Measurements from ENCODE around the gene TIMP3.

The TIMP3 gene

DNA sequence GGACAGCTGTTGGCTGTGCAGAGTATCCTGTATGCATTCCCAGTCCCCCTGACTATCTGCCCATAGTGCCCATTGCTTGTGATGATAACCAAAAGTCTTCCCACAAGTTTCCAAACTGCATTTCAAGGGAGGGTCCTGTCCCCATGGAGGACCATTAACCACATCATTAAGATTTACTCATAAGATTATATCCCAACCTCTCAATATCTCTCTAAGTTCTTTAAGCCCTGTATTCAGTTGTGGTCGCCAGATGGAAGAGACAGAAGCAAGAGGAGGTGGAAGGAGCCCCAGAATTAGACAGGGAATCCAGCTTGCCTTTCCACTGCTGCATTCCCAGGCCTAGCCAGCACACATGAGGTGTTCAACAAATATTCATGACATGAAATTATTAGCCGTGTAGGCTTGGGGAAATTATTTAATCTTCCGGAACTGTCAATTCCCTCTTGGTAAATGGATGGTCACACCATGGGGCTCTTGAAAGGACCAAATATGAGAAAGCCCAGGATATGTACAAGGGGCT is 42.6 kb upstream of the TIMP3 start:
- no peaks in the 10 kb centered on the region for H3K36me3 ChIP-seq (ENCODE audit: control insufficient read depth in 2 of 2, insufficient read depth in 1 of 2, low read length in 2 of 2)
- no peaks in the 10 kb centered on the region for H3K4me1 ChIP-seq (ENCODE audit: control insufficient read depth, insufficient read depth, low read length)
- H3K27ac ChIP-seq (ENCODE audit: extremely low read depth, low read depth, low read length): no peak overlapping the region
- POLR2A ChIA-PET: interaction anchor here (0.7 kb wide), 1 partner anchor 17 kb away, joined by 5 read pairs; no protein-coding TSS in a partner anchor
- TF ChIP-seq ZBTB8A (tag by site-specific recombination; IDR thresholded peaks at IDR 0.05): no peak
- no peak for TF ChIP-seq ZNF169 (tag by site-specific recombination; IDR thresholded peaks at IDR 0.05)
- no peak for TF ChIP-seq ZNF529 (tag by site-specific recombination; IDR thresholded peaks at IDR 0.05; ENCODE audit: insufficient replicate concordance)
- no peak for TF ChIP-seq ZBTB48 (tag by site-specific recombination; IDR thresholded peaks at IDR 0.05)
- TF ChIP-seq ZNF623 (tag by site-specific recombination; IDR thresholded peaks at IDR 0.05): no peak
- TF ChIP-seq ZNF335 (tag by site-specific recombination; conservative IDR thresholded peaks at IDR 0.05): no peak
- TF ChIP-seq, protein P1, sequence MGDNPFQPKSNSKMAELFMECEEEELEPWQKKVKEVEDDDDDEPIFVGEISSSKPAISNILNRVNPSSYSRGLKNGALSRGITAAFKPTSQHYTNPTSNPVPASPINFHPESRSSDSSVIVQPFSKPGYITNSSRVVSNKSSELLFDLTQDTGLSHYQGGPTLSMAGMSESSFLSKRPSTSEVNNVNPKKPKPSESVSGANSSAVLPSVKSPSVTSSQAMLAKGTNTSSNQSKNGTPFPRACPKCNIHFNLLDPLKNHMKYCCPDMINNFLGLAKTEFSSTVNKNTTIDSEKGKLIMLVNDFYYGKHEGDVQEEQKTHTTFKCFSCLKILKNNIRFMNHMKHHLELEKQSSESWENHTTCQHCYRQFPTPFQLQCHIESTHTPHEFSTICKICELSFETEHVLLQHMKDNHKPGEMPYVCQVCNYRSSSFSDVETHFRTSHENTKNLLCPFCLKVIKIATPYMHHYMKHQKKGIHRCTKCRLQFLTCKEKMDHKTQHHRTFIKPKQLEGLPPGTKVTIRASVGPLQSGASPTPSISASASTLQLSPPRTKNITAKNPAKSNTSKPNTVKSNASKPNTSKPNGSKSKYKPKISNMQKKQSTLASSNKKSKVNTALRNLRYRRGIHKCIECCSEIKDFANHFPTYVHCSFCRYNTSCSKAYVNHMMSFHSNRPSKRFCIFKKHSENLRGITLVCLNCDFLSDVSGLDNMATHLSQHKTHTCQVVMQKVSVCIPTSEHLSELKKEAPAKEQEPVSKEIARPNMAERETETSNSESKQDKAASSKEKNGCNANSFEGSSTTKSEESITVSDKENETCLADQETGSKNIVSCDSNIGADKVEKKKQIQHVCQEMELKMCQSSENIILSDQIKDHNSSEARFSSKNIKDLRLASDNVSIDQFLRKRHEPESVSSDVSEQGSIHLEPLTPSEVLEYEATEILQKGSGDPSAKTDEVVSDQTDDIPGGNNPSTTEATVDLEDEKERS (tag by site-specific recombination; IDR thresholded peaks at IDR 0.05): no peak
- TF ChIP-seq, protein P2, sequence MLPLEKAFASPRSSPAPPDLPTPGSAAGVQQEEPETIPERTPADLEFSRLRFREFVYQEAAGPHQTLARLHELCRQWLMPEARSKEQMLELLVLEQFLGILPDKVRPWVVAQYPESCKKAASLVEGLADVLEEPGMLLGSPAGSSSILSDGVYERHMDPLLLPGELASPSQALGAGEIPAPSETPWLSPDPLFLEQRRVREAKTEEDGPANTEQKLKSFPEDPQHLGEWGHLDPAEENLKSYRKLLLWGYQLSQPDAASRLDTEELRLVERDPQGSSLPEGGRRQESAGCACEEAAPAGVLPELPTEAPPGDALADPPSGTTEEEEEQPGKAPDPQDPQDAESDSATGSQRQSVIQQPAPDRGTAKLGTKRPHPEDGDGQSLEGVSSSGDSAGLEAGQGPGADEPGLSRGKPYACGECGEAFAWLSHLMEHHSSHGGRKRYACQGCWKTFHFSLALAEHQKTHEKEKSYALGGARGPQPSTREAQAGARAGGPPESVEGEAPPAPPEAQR (tag by site-specific recombination; IDR thresholded peaks at IDR 0.05): no peak
- TF ChIP-seq IKZF3 (tag by site-specific recombination; IDR thresholded peaks at IDR 0.05): no peak
- TF ChIP-seq ZNF223 (tag by site-specific recombination; IDR thresholded peaks at IDR 0.05): no peak
- TF ChIP-seq, protein P3, sequence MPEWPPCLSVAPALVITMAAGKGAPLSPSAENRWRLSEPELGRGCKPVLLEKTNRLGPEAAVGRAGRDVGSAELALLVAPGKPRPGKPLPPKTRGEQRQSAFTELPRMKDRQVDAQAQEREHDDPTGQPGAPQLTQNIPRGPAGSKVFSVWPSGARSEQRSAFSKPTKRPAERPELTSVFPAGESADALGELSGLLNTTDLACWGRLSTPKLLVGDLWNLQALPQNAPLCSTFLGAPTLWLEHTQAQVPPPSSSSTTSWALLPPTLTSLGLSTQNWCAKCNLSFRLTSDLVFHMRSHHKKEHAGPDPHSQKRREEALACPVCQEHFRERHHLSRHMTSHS (tag by site-specific recombination; IDR thresholded peaks at IDR 0.05): no peak
- TF ChIP-seq ZNF140 (tag by site-specific recombination; IDR thresholded peaks at IDR 0.05): no peak
- TF ChIP-seq ZNF292 (tag by site-specific recombination; IDR thresholded peaks at IDR 0.05; ENCODE audit: borderline replicate concordance, low read depth): no peak
- TF ChIP-seq, protein P4, sequence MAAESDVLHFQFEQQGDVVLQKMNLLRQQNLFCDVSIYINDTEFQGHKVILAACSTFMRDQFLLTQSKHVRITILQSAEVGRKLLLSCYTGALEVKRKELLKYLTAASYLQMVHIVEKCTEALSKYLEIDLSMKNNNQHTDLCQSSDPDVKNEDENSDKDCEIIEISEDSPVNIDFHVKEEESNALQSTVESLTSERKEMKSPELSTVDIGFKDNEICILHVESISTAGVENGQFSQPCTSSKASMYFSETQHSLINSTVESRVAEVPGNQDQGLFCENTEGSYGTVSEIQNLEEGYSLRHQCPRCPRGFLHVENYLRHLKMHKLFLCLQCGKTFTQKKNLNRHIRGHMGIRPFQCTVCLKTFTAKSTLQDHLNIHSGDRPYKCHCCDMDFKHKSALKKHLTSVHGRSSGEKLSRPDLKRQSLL (tag by site-specific recombination; IDR thresholded peaks at IDR 0.05): no peak
- TF ChIP-seq ZNF302 (tag by site-specific recombination; IDR thresholded peaks at IDR 0.05; ENCODE audit: low read depth): no peak
- no peak for TF ChIP-seq ZNF184 (tag by site-specific recombination; IDR thresholded peaks at IDR 0.05)
- no peak for TF ChIP-seq ZNF121 (tag by site-specific recombination; IDR thresholded peaks at IDR 0.05)
- no peaks in the 10 kb centered on the region for H3K9me3 ChIP-seq (ENCODE audit: control insufficient read depth, insufficient read depth, low read depth, low read length)
- H3K4me3 ChIP-seq (ENCODE audit: low read depth, low read length): no peak overlapping the region
- CTCF ChIA-PET: no interaction called here

DNA sequence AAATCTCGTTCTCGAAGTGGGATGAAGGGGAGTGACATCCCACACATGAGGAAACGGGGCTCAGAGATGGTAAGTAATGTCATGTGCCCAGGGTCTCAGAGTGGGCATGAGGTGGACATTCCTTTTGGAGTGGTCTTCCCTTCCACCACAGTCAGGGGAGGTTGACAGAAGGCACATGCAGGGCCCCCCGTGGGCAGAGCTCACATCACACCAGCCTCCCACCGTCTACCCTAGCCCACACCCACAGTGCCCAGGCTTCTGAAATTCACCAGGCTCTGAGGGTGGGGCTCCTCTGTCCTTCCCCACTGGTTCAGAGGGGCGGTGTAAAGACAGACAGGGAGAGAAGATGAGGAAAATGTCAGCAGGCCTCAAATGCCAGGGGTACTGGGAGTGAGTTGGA is 41.1 kb upstream of the TIMP3 start:
- TF ChIP-seq EGR2 (tag by site-specific recombination; IDR thresholded peaks at IDR 0.05; ENCODE audit: low read depth) (0 out of 2 replicates have a peak, but pooled peaks have one; percentile 23), ZNF311 (tag by site-specific recombination; IDR thresholded peaks at IDR 0.05; ENCODE audit: borderline replicate concordance) (no peak), ZFHX2 (tag by site-specific recombination; conservative IDR thresholded peaks at IDR 0.05) (peak; percentile 62), SALL2 (tag by site-specific recombination; IDR thresholded peaks at IDR 0.05; ENCODE audit: borderline replicate concordance) (no peak), ZNF114 (tag by site-specific recombination; IDR thresholded peaks at IDR 0.05) (no peak), ZNF501 (tag by site-specific recombination; IDR thresholded peaks at IDR 0.05) (no peak), ZNF654 (tag by site-specific recombination; IDR thresholded peaks at IDR 0.05; ENCODE audit: low read depth) (no peak), ZNF621 (tag by site-specific recombination; IDR thresholded peaks at IDR 0.05) (no peak), ZNF2 (tag by site-specific recombination; IDR thresholded peaks at IDR 0.05) (no peak)
- Histone ChIP-seq H3K9me3 (ENCODE audit: control insufficient read depth, insufficient read depth, low read depth, low read length) (no peaks in the 10 kb centered on the region), H3K36me3 (ENCODE audit: control insufficient read depth in 2 of 2, insufficient read depth in 1 of 2, low read length in 2 of 2) (no peaks in the 10 kb centered on the region), H3K4me3 (ENCODE audit: low read depth, low read length) (no peak overlapping the region), H3K27ac (ENCODE audit: extremely low read depth, low read depth, low read length) (no peak overlapping the region), H3K4me1 (ENCODE audit: control insufficient read depth, insufficient read depth, low read length) (no peaks in the 10 kb centered on the region)
- POLR2A ChIA-PET: no interaction called here
- CTCF ChIA-PET: interaction anchor here (0.7 to 0.8 kb wide), 2 partner anchors 19 to 100 kb away, joined by 3 to 4 read pairs; no protein-coding TSS in a partner anchor

Data from HEK293 (cell line).